Measurements from ENCODE around the gene ATF7IP. TPM values are rescaled to one million over a fixed set of nuclear protein-coding genes. Genes with fewer than 3 reads are reported as not detected.

Gene ATF7IP
- total RNA-seq, 3 donors from 2014 or later = 45.4 to 81.2 (median 48.8) TPM

DNA sequence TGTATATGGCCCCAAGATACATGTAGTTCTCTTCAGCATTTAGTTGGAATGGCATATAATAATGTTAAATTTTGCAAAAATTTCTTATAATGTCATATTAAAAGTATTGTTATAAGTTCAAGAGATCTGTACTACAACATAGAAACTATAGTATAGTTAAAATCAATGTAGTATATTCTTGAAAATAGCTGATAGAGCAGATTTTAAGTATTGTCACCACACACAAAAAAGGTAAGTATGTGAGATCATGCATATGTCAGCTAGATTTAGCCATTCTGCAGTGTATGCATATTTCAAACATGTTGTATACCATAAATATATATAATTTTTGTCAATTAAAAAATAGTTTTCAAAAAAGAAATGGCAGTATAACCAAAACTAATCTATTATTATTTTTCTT lies 115.7 kb downstream of the ATF7IP start:
- no peaks in the 10 kb centered on the region for H3K27me3 ChIP-seq
- no peaks in the 10 kb centered on the region for H3K4me1 ChIP-seq
- no peak overlapping the region for H3K4me3 ChIP-seq
- H3K36me3 ChIP-seq = peaks cover 17% of the 10 kb centered on the region
- H3K9me3 ChIP-seq = peaks cover under 1 to 8% of the 10 kb centered on the region in 2 donors
- H3K27ac ChIP-seq = no peak overlapping the region
- no peak for DNase-seq (ENCODE audit: low spot score in 2 of 2)
- no peak for TF ChIP-seq POLR2AphosphoS5 (IDR thresholded peaks at IDR 0.05)
- TF ChIP-seq, protein P1, sequence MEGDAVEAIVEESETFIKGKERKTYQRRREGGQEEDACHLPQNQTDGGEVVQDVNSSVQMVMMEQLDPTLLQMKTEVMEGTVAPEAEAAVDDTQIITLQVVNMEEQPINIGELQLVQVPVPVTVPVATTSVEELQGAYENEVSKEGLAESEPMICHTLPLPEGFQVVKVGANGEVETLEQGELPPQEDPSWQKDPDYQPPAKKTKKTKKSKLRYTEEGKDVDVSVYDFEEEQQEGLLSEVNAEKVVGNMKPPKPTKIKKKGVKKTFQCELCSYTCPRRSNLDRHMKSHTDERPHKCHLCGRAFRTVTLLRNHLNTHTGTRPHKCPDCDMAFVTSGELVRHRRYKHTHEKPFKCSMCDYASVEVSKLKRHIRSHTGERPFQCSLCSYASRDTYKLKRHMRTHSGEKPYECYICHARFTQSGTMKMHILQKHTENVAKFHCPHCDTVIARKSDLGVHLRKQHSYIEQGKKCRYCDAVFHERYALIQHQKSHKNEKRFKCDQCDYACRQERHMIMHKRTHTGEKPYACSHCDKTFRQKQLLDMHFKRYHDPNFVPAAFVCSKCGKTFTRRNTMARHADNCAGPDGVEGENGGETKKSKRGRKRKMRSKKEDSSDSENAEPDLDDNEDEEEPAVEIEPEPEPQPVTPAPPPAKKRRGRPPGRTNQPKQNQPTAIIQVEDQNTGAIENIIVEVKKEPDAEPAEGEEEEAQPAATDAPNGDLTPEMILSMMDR (IDR thresholded peaks at IDR 0.05) = no peak
- TF ChIP-seq POLR2A (IDR thresholded peaks at IDR 0.05) = no peak
- intact Hi-C loops (cut with DNase I; ENCODE audit: low total_unique reads) = no loop called here

DNA sequence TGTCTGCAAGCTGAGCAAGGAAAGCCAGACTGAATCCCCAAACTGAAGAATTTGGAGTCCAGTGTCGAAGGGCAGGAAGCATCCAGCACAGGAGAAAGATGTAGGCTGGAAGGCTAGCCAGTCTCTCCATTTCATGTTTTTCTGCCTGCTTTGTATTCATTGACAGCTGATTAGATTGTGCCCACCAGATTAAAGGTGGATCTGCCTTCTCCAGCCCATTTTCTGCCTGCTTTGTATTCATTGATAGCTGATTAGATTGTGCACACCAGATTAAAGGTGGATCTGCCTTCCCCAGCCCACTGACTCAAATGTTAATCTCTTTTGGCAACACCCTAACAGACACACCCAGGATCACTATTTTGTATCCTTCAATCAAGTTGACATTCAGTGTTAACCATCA lies 116.9 kb downstream of the ATF7IP start:
- peaks cover 12% of the 10 kb centered on the region for H3K36me3 ChIP-seq
- intact Hi-C loops (cut with DNase I; ENCODE audit: low total_unique reads) = no loop called here
- H3K9me3 ChIP-seq = no peaks in the 10 kb centered on the region
- no peak for TF ChIP-seq POLR2A (IDR thresholded peaks at IDR 0.05)
- TF ChIP-seq, protein P1 (IDR thresholded peaks at IDR 0.05) = no peak
- TF ChIP-seq POLR2AphosphoS5 (IDR thresholded peaks at IDR 0.05) = no peak
- H3K27me3 ChIP-seq = no peaks in the 10 kb centered on the region
- H3K4me1 ChIP-seq = no peaks in the 10 kb centered on the region
- no peak overlapping the region for H3K4me3 ChIP-seq
- H3K27ac ChIP-seq = no peak overlapping the region
- DNase-seq (ENCODE audit: low spot score in 2 of 2) = no peak

DNA sequence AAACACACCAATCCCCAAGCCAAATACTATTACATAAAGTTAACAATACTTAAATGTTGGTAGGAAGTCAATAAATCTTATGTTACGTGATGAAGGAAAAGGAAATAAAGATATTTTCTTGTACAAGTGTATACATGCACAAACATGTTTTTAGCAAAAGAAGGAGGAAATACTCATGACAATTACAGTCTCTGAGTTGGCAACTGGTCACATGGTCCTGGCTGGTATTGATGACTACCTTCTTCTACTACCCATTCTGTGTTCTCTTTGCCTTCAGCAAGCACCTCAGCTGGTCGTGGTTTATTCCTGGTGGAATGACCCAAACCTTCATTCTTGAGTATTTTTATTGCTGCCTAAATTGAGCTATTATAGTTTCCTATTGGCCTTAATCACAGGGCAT lies 117.4 kb downstream of the ATF7IP start:
- intact Hi-C loops (cut with DNase I; ENCODE audit: low total_unique reads) = no loop called here
- TF ChIP-seq POLR2AphosphoS5 (IDR thresholded peaks at IDR 0.05) = no peak
- no peak for DNase-seq (ENCODE audit: low spot score in 2 of 2)

DNA sequence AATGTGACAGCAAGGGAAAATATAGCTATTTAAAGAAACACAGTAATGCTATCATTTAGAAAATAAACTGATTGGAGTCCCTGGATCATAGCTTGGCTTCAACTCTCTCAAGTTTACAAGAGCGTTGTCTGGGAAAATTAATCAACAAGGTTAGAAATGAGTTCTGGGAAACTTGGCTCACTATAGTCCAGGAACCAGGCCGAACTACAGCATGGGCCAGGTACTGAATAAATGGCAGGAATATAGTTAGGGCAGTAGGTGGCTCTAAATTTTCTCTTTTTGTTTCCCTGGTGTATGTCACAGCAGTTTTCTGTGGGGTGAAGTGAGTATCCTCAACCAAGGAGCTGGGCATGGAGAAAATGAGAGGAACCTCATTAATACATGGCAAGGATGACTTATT lies 129.8 kb downstream of the ATF7IP start:
- no peak overlapping the region for H3K27ac ChIP-seq
- no peaks in the 10 kb centered on the region for H3K9me3 ChIP-seq
- intact Hi-C loops (cut with DNase I; ENCODE audit: low total_unique reads) = no loop called here
- no peak for DNase-seq (ENCODE audit: low spot score in 2 of 2)
- H3K27me3 ChIP-seq = no peaks in the 10 kb centered on the region
- TF ChIP-seq, protein P1 (IDR thresholded peaks at IDR 0.05) = no peak
- no peak for TF ChIP-seq POLR2AphosphoS5 (IDR thresholded peaks at IDR 0.05)
- TF ChIP-seq POLR2A (IDR thresholded peaks at IDR 0.05) = no peak
- no peaks in the 10 kb centered on the region for H3K4me1 ChIP-seq
- H3K36me3 ChIP-seq = peaks cover 14% of the 10 kb centered on the region
- no peak overlapping the region for H3K4me3 ChIP-seq

More for the DNA sequence above, 117.4 kb downstream of the ATF7IP start:
- Histone ChIP-seq H3K36me3 (peaks cover 7% of the 10 kb centered on the region), H3K4me3 (no peak overlapping the region), H3K27me3 (no peaks in the 10 kb centered on the region), H3K4me1 (no peaks in the 10 kb centered on the region), H3K27ac (no peak overlapping the region), H3K9me3 (no peaks in the 10 kb centered on the region)

DNA sequence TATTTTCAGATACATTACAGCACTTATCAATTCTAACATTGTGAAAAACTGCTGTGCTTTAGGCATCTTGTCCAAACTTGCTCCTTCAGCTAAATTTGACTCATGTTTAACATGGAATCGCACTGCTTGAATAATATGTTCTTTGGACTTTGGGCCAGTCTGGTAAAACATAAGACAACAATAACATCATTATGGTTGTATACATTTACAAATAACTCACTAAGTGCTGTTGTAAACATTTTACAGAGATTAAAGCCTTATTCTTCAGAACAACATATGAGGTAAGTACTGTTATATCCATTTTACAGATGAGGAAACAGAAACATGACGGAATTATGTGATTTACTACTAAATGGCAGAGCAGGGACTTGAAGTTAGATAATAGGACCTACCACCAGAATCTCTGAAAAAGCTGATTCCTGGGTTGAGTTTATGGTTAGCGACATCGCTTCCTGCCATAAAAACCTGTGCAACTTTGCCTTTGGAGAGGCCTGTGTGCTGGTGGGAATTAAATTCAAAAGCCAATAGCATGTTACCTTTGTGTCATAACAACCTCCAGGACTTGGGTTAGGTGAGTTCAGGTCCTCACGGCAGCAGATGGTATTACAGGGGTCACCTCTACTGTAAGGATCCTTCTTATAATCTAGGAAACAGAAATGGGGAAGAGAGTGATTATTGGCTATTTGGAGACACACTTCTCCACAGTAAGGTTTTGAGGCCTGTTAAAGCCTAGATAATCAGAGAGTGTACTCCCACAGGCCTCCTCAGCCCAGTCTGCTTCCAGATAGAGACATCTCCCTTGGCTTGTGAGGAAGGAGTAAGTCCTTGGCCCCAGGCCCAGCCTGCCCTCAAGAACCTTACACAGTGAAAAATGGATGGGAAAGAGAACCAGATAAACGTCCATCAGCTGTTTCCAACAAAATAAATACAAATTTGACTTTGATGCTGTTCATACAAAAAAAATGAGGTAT lies 140.4 kb downstream of the ATF7IP start:
- H3K9me3 ChIP-seq = no peaks in the 10 kb centered on the region
- H3K4me3 ChIP-seq = no peak overlapping the region
- H3K4me1 ChIP-seq = no peaks in the 10 kb centered on the region
- no peaks in the 10 kb centered on the region for H3K27me3 ChIP-seq
- intact Hi-C loops (cut with DNase I; ENCODE audit: low total_unique reads) = no loop called here
- H3K27ac ChIP-seq = no peak overlapping the region
- no peak for DNase-seq (ENCODE audit: low spot score in 2 of 2)
- no peaks in the 10 kb centered on the region for H3K36me3 ChIP-seq
- TF ChIP-seq POLR2A (IDR thresholded peaks at IDR 0.05) (no peak), POLR2AphosphoS5 (IDR thresholded peaks at IDR 0.05) (no peak)
- TF ChIP-seq, protein P1 (IDR thresholded peaks at IDR 0.05) = no peak
